Upper lobe of right lung (tissue), 1 donor: Measurements from ENCODE around the gene EXOC3L1. TPM values are rescaled to one million over a fixed set of nuclear protein-coding genes. Genes with fewer than 3 reads are reported as not detected.
A peak's percentile ranks its signal among the peaks of the same experiment; 100 is the strongest.

Source experiments
- ATAC-seq: fragments of 200-7000 bp; cut with Tn5 transposase; one replicate; pipeline ENCODE4 v1.9.1; 2020; ENCODE audit warnings: mild to moderate bottlenecking, moderate library complexity
- DNase-seq: peaks from one replicate; pipeline ENCODE4 v3.0.0-alpha.2; 2020
- H3K27ac ChIP-seq: fragments of 200-600 bp; one replicate; pipeline ENCODE4 v1.8.0; 2022
- H3K27me3 ChIP-seq: fragments of 200-600 bp; one replicate; pipeline ENCODE4 v1.8.0; 2022; ENCODE audit warnings: mild to moderate bottlenecking
- H3K36me3 ChIP-seq: fragments of 200-600 bp; one replicate; pipeline ENCODE4 v1.8.0; 2022
- H3K4me1 ChIP-seq: fragments of 200-600 bp; one replicate; pipeline ENCODE4 v1.8.0; 2022
- H3K4me3 ChIP-seq: fragments of 200-600 bp; one replicate; pipeline ENCODE4 v1.8.0; 2022; ENCODE audit warnings: mild to moderate bottlenecking
- H3K9me3 ChIP-seq: fragments of 200-600 bp; one replicate; pipeline ENCODE4 v1.8.0; 2022
- CTCF ChIP-seq: fragments of 200-600 bp; IDR thresholded peaks from one replicate; pipeline ENCODE4 v1.8.0; 2022; ENCODE audit warnings: antibody characterized with exemption
- intact Hi-C: fragments of 100-400 bp; cut with DNase I; formaldehyde crosslinking; loops from one replicate; pipeline ENCODE4 v1.11.0; 2022
- total RNA-seq: library from RNA; stranded (reverse); fragmentation: NEBNext Ultra II Directional; extraction: Animal tissue kit (Norgen Biotek cat#: 25700); gene quantifications from one replicate; pipeline ENCODE4 v1.2.1, GENCODE V29; 2021
- donor health status: DM: no; HTN: yes; CAD: no; lungs with severe emphysema.

Gene EXOC3L1
- total RNA-seq, 1 donor from 2014 or later, result 17.1 TPM

DNA sequence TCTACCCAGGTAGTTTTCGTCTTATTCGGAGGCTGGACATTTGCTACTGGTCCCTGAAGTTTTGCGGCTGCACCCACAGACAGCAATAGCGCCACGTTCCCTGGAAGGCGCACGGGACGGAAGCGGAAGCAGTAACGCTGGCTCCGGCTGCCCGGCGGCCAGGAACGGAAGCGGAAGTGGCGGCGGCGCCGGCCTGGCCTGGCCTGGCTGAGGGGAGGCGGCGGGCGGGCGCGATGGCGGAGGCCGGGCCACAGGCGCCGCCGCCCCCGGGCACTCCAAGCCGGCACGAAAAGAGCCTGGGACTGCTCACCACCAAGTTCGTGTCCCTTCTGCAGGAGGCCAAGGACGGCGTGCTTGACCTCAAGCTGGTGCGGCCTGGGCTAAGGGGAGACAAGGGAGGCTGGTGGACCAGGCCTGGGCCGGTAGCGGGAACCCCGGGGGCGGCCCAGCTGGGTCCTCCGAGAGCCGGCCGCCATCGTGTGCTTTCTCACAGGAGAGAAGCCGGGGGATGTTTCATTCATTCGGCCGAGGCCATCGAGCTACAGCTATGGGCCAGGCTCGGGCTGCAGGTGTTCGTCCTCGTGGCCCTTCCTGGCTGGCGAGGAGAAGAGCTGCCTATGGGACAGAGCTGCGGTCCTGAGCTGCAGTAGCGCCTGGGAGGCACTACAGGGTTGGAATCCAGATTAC, 2.2 kb upstream of the EXOC3L1 start, which contains the start of gene E2F4:
E2F4 (plus strand) TSS at position 161 of the 687 bp plus-strand sequence; CDS start at position 234, 73 bp downstream.
- ATAC-seq, result peak; percentile 97
- peaks cover 40% of the 10 kb centered on the region for H3K36me3 ChIP-seq
- H3K4me1 ChIP-seq, result peaks cover 27% of the 10 kb centered on the region
- TF ChIP-seq CTCF, result no peak
- DNase-seq, result peak; percentile 96
- intact Hi-C loops, result no loop called here
- no peaks in the 10 kb centered on the region for H3K9me3 ChIP-seq
- peak within 1 kb of the TSS; percentile 82 for H3K27ac ChIP-seq
- H3K4me3 ChIP-seq, result peak within 1 kb of the TSS; percentile 99
- H3K27me3 ChIP-seq, result no peaks in the 10 kb centered on the region

- Histone ChIP-seq H3K27me3 (no peaks in the 10 kb centered on the region), H3K9me3 (no peaks in the 10 kb centered on the region), H3K27ac (no peak overlapping the region), H3K4me1 (peaks cover 27% of the 10 kb centered on the region), H3K36me3 (peaks cover 34% of the 10 kb centered on the region), H3K4me3 (peak overlapping the region; percentile 99)
- DNase-seq (no peak), ATAC-seq (no peak)
- intact Hi-C loops, result no loop called here
- TF ChIP-seq CTCF, result no peak
Measured at GRCh38 chr16:67191411-67191994, 1.6 kb upstream of the EXOC3L1 start.

GRCh38 chr16:67190448-67191399, 788 bp upstream of the EXOC3L1 start:
- Histone ChIP-seq H3K36me3 (peaks cover 26% of the 10 kb centered on the region), H3K4me3 (peak overlapping the region; percentile 36), H3K27ac (peak overlapping the region; percentile 6), H3K9me3 (no peaks in the 10 kb centered on the region), H3K4me1 (peaks cover 29% of the 10 kb centered on the region), H3K27me3 (no peaks in the 10 kb centered on the region)
- intact Hi-C loops, result no loop called here
- ATAC-seq, result no peak
- TF ChIP-seq CTCF, result no peak
- no peak for DNase-seq

DNA sequence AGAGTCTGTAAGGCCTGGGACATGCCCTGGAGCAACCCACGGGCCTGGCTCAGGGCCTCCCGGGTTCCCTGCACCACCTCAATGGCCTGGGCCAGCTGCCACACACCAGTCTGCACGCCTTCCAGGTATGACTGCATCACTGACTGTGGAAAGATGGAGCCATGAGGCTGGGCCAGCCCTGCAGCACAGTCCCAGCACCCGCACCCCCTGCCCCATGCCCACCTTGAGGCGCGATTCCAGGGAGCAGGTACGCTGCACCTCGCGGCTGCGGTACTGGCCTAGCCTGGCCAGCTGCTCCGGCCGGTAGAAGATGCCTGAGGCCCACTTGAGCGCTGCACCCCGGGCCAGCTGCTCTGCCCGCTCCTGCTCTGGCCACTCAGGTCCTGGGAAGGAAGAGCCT, 1.1 kb downstream of the EXOC3L1 start:
- intact Hi-C loops, result no loop called here
- ATAC-seq, result no peak
- no peak overlapping the region for H3K27ac ChIP-seq
- H3K4me3 ChIP-seq, result no peak overlapping the region
- no peaks in the 10 kb centered on the region for H3K9me3 ChIP-seq
- H3K4me1 ChIP-seq, result peaks cover 39% of the 10 kb centered on the region
- H3K27me3 ChIP-seq, result no peaks in the 10 kb centered on the region
- peaks cover 7% of the 10 kb centered on the region for H3K36me3 ChIP-seq
- no peak for TF ChIP-seq CTCF
- no peak for DNase-seq

DNA sequence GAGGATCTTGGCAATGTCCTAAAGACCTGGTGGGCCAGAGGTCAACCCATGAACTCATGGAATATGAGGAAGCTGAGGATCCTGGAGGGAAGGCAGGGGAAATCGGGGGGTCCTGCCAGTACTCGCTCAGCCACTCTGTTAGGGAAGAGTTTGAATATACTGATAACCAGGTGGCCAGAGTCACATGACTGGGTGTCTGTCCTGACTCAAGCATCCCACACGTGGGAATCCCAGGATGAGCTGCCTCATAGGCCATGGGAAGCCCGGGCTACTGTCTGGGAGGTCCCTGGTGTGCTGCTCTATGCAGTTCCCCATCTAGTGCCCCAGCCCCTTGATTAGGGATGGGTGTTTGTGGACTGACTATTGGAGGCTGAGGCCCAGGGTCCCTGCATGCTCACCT, 1.6 kb downstream of the EXOC3L1 start:
- H3K4me3 ChIP-seq, result no peak overlapping the region
- ATAC-seq, result no peak
- no peaks in the 10 kb centered on the region for H3K9me3 ChIP-seq
- intact Hi-C loops, result no loop called here
- no peak for TF ChIP-seq CTCF
- H3K27me3 ChIP-seq, result no peaks in the 10 kb centered on the region
- no peak for DNase-seq
- peaks cover 35% of the 10 kb centered on the region for H3K4me1 ChIP-seq
- no peak overlapping the region for H3K27ac ChIP-seq
- peaks cover 2% of the 10 kb centered on the region for H3K36me3 ChIP-seq
